ENCODE data around the gene ALDH1L2. TPM values are rescaled to one million over a fixed set of nuclear protein-coding genes. Genes with fewer than 3 reads are reported as not detected.

ALDH1L2 gene
- total RNA-seq, 1 experiment from 2014 or later = 2.2 TPM

GRCh38 chr12:105104762-105105161, 20.5 kb upstream of the ALDH1L2 start:
- Histone ChIP-seq H3K4me1 (replicated peaks; ENCODE audit: insufficient read depth) (peaks cover 37% of the 10 kb centered on the region), H2AFZ (no peak overlapping the region), H4K20me1 (ENCODE audit: insufficient read depth) (peaks cover 9% of the 10 kb centered on the region; the same call in 1 of the 2 replicates), H3K79me2 (ENCODE audit: low read depth) (peaks cover 17% of the 10 kb centered on the region), H3K36me3 (ENCODE audit: low read depth) (no peaks in the 10 kb centered on the region), H3K27me3 (ENCODE audit: insufficient read depth, low read depth) (no peaks in the 10 kb centered on the region), H3K4me2 (no peak overlapping the region), H3K27ac (no peak overlapping the region), H3K9me3 (ENCODE audit: insufficient read depth, low read depth) (no peaks in the 10 kb centered on the region), H3K9me2 (ENCODE audit: insufficient read depth) (no peaks in the 10 kb centered on the region), H3F3A (ENCODE audit: insufficient read depth, low read depth) (peaks cover 18% of the 10 kb centered on the region; the same call in 1 of the 2 replicates), H3K4me3 (no peak overlapping the region)
- intact Hi-C loops (cut with micrococcal nuclease; ENCODE audit: unreplicated experiment) = loop anchor here (5.0 to 10.0 kb wide), 2 partner anchors 42 to 900 kb away; no protein-coding TSS in a partner anchor
- ChIA-PET POLR2A (ENCODE audit: unreplicated experiment) (interaction anchor here (0.6 kb wide), 1 partner anchor 1302 kb away, joined by 5 read pairs; no protein-coding TSS in a partner anchor), CTCF (no interaction called here)
- no TSS peak for BruUV-seq (replicated peaks)
- no peak for DNase-seq
- TF ChIP-seq, protein P1, sequence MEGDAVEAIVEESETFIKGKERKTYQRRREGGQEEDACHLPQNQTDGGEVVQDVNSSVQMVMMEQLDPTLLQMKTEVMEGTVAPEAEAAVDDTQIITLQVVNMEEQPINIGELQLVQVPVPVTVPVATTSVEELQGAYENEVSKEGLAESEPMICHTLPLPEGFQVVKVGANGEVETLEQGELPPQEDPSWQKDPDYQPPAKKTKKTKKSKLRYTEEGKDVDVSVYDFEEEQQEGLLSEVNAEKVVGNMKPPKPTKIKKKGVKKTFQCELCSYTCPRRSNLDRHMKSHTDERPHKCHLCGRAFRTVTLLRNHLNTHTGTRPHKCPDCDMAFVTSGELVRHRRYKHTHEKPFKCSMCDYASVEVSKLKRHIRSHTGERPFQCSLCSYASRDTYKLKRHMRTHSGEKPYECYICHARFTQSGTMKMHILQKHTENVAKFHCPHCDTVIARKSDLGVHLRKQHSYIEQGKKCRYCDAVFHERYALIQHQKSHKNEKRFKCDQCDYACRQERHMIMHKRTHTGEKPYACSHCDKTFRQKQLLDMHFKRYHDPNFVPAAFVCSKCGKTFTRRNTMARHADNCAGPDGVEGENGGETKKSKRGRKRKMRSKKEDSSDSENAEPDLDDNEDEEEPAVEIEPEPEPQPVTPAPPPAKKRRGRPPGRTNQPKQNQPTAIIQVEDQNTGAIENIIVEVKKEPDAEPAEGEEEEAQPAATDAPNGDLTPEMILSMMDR (conservative IDR thresholded peaks at IDR 0.05) = no peak
- TF ChIP-seq EZH2 (IDR thresholded peaks at IDR 0.05; ENCODE audit: low read depth) = no peak

- TF ChIP-seq, protein P1 (conservative IDR thresholded peaks at IDR 0.05) = no peak
- TF ChIP-seq EZH2 (IDR thresholded peaks at IDR 0.05; ENCODE audit: low read depth) = no peak
- POLR2A ChIA-PET (ENCODE audit: unreplicated experiment) = no interaction called here
- no peaks in the 10 kb centered on the region for H3K27me3 ChIP-seq (ENCODE audit: insufficient read depth, low read depth)
- no peak overlapping the region for H2AFZ ChIP-seq
- no peak overlapping the region for H3K4me2 ChIP-seq
- CTCF ChIA-PET = no interaction called here
- BruUV-seq (replicated peaks) = no TSS peak
- no peaks in the 10 kb centered on the region for H3K9me2 ChIP-seq (ENCODE audit: insufficient read depth)
- H3K9me3 ChIP-seq (ENCODE audit: insufficient read depth, low read depth) = no peaks in the 10 kb centered on the region
- no peaks in the 10 kb centered on the region for H3K79me2 ChIP-seq (ENCODE audit: low read depth)
- H4K20me1 ChIP-seq (ENCODE audit: insufficient read depth) = no peaks in the 10 kb centered on the region
- no peak for DNase-seq
- H3K27ac ChIP-seq = no peak overlapping the region
- H3K4me3 ChIP-seq = no peak overlapping the region
- intact Hi-C loops (cut with micrococcal nuclease; ENCODE audit: unreplicated experiment) = loop anchor here (5.0 to 10.0 kb wide), 2 partner anchors 40 to 898 kb away; no protein-coding TSS in a partner anchor
- H3F3A ChIP-seq (ENCODE audit: insufficient read depth, low read depth) = peaks cover 6% of the 10 kb centered on the region; the same call in 1 of the 2 replicates
- peaks cover 24% of the 10 kb centered on the region for H3K4me1 ChIP-seq (replicated peaks; ENCODE audit: insufficient read depth)
- H3K36me3 ChIP-seq (ENCODE audit: low read depth) = no peaks in the 10 kb centered on the region
These were observed 18.4 kb upstream of the ALDH1L2 start for GRCh38 chr12:105102673-105103072.

- BruUV-seq (replicated peaks) = no TSS peak
- Histone ChIP-seq H4K20me1 (ENCODE audit: insufficient read depth) (no peaks in the 10 kb centered on the region), H3K4me1 (replicated peaks; ENCODE audit: insufficient read depth) (peaks cover 16% of the 10 kb centered on the region), H3F3A (ENCODE audit: insufficient read depth, low read depth) (peaks cover 5% of the 10 kb centered on the region; the same call in 1 of the 2 replicates), H3K27ac (no peak overlapping the region), H3K4me3 (no peak overlapping the region), H3K79me2 (ENCODE audit: low read depth) (no peaks in the 10 kb centered on the region), H3K9me2 (ENCODE audit: insufficient read depth) (no peaks in the 10 kb centered on the region), H3K36me3 (ENCODE audit: low read depth) (no peaks in the 10 kb centered on the region), H3K9me3 (ENCODE audit: insufficient read depth, low read depth) (0 out of 2 replicates have a peak, but pooled peaks cover 6% of the 10 kb centered on the region), H2AFZ (no peak overlapping the region), H3K4me2 (peak overlapping the region; percentile 53), H3K27me3 (ENCODE audit: insufficient read depth, low read depth) (no peaks in the 10 kb centered on the region)
- TF ChIP-seq, protein P1 (conservative IDR thresholded peaks at IDR 0.05) = peak; percentile 27; the same call in 1 of the 2 replicates
- TF ChIP-seq EZH2 (IDR thresholded peaks at IDR 0.05; ENCODE audit: low read depth) = no peak
- CTCF ChIA-PET = no interaction called here
- POLR2A ChIA-PET (ENCODE audit: unreplicated experiment) = interaction anchor here (1.0 kb wide), 1 partner anchor 9 kb away, joined by 4 read pairs; no protein-coding TSS in a partner anchor
- intact Hi-C loops (cut with micrococcal nuclease; ENCODE audit: unreplicated experiment) = loop anchor here (1.0 to 10.0 kb wide), 4 partner anchors 39 to 1223 kb away; no protein-coding TSS in a partner anchor
- DNase-seq = no peak
These were observed 16.7 kb upstream of the ALDH1L2 start for GRCh38 chr12:105100998-105101397.
